ENCODE data around the gene BHLHE23. TPM values are rescaled to one million over a fixed set of nuclear protein-coding genes. Genes with fewer than 3 reads are reported as not detected.

Gene BHLHE23
- total RNA-seq, 2 donors from 2014 or later = 4.0 TPM; not detected in 1

DNA sequence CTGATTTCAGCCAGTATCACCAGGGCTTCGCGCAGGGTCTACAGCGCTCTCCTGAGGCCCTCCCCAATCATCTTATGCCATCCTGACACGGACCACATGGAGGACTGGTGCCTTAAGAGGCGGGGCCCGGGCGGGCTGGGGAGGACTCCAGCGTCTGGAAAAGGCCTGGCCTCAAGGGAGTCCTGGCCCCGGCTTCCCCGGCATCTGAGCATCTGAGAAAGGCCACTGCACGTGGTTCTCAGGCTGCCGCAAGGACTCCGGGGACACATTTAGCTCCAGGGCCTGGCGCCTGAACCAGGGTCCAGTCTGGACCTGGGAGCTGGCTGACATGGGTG is 21.4 kb downstream of the BHLHE23 start:
- intact Hi-C loops (cut with DNase I) = no loop called here

DNA sequence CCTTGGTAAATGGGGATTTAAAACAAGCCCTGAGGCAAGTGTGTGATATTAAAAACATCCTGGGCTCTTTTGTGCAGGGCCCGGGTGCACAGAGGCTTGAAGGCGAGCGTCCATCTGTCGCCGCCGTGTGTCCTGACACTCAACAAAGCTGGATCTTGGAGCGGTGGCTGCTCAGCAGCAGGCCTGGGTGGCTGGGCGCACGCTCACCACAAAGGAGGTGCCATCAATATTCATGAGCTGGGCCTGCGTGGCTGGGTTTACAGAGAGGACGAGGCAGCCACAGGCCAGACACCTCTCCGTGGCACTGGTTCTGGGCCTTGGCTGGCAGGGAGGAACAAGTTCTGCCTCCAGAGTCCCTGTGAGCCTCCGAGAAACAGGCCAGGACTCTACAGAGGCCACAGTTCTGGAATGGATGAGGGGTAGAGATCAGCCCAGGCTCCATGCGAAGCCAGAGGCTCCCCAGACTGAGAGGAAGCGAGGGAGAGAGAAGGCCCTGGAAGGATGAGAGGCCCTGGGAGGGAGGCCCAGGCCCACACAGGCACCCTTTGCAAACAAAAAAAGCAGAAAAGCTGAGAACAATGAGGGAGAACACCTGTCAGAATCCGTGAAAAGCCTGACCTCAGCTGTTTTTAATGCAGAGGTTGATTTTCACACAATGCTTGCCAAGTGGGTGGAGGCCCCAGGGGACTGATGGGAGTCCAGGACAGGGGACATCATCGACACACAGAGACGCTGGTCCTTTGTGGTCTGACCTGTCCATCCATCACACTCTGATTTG is 21.9 kb downstream of the BHLHE23 start:
- no peak for DNase-seq (ENCODE audit: low spot score)
- 71% methylated on average over 18 of the region's 18 CpGs for WGBS
- intact Hi-C loops (cut with DNase I) = no loop called here
- no peaks in the 10 kb centered on the region for H3K36me3 ChIP-seq
- peaks cover 19% of the 10 kb centered on the region for H3K27me3 ChIP-seq (replicated peaks; ENCODE audit: insufficient read depth)
- TF ChIP-seq, protein P1, sequence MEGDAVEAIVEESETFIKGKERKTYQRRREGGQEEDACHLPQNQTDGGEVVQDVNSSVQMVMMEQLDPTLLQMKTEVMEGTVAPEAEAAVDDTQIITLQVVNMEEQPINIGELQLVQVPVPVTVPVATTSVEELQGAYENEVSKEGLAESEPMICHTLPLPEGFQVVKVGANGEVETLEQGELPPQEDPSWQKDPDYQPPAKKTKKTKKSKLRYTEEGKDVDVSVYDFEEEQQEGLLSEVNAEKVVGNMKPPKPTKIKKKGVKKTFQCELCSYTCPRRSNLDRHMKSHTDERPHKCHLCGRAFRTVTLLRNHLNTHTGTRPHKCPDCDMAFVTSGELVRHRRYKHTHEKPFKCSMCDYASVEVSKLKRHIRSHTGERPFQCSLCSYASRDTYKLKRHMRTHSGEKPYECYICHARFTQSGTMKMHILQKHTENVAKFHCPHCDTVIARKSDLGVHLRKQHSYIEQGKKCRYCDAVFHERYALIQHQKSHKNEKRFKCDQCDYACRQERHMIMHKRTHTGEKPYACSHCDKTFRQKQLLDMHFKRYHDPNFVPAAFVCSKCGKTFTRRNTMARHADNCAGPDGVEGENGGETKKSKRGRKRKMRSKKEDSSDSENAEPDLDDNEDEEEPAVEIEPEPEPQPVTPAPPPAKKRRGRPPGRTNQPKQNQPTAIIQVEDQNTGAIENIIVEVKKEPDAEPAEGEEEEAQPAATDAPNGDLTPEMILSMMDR (IDR thresholded peaks at IDR 0.05) = no peak
- TF ChIP-seq POLR2AphosphoS5 (IDR thresholded peaks at IDR 0.05) (no peak), POLR2A (IDR thresholded peaks at IDR 0.05) (no peak)
- H3K4me3 ChIP-seq = no peak overlapping the region
- H3K4me1 ChIP-seq (replicated peaks) = no peaks in the 10 kb centered on the region
- no peaks in the 10 kb centered on the region for H3K9me3 ChIP-seq
- H3K27ac ChIP-seq = no peak overlapping the region

More for the DNA sequence above, 21.4 kb downstream of the BHLHE23 start:
- TF ChIP-seq, protein P1 (IDR thresholded peaks at IDR 0.05) = no peak
- TF ChIP-seq POLR2AphosphoS5 (IDR thresholded peaks at IDR 0.05) (no peak), POLR2A (IDR thresholded peaks at IDR 0.05) (no peak)
- H3K4me1 ChIP-seq (replicated peaks) = no peaks in the 10 kb centered on the region
- H3K27ac ChIP-seq = no peak overlapping the region
- WGBS = 63% methylated on average over 14 of the region's 14 CpGs
- no peak for DNase-seq (ENCODE audit: low spot score)
- H3K9me3 ChIP-seq = no peaks in the 10 kb centered on the region
- peaks cover 19% of the 10 kb centered on the region for H3K27me3 ChIP-seq (replicated peaks; ENCODE audit: insufficient read depth)
- no peaks in the 10 kb centered on the region for H3K36me3 ChIP-seq
- no peak overlapping the region for H3K4me3 ChIP-seq

DNA sequence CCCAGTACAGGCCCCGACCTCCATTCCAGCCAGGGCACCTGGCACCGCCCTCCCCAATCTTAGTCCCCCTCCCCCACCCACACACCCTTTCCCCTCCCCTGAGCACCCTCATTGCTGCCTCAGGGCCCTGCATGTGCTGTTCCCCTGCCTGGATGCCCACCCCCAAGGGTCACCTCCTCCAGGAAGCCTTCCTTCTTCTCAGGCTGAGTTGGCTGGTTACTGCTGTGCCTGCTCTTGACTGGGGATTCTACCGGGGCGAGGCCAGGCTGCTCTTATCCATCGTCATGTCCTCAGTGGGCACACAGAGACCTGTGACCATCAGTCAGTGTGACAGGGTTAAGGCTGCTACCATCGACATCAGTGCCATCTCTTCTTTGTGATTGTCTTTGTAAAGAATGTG is 23.6 kb downstream of the BHLHE23 start:
- no peak for TF ChIP-seq POLR2AphosphoS5 (IDR thresholded peaks at IDR 0.05)
- TF ChIP-seq POLR2A (IDR thresholded peaks at IDR 0.05) = no peak
- TF ChIP-seq, protein P1 (IDR thresholded peaks at IDR 0.05) = no peak
- peaks cover 22% of the 10 kb centered on the region for H3K27me3 ChIP-seq (replicated peaks; ENCODE audit: insufficient read depth)
- no peak overlapping the region for H3K4me3 ChIP-seq
- intact Hi-C loops (cut with DNase I) = no loop called here
- 84% methylated on average over 6 of the region's 6 CpGs for WGBS
- DNase-seq (ENCODE audit: low spot score) = no peak
- H3K36me3 ChIP-seq = no peaks in the 10 kb centered on the region
- no peak overlapping the region for H3K27ac ChIP-seq
- H3K4me1 ChIP-seq (replicated peaks) = no peaks in the 10 kb centered on the region
- no peaks in the 10 kb centered on the region for H3K9me3 ChIP-seq

DNA sequence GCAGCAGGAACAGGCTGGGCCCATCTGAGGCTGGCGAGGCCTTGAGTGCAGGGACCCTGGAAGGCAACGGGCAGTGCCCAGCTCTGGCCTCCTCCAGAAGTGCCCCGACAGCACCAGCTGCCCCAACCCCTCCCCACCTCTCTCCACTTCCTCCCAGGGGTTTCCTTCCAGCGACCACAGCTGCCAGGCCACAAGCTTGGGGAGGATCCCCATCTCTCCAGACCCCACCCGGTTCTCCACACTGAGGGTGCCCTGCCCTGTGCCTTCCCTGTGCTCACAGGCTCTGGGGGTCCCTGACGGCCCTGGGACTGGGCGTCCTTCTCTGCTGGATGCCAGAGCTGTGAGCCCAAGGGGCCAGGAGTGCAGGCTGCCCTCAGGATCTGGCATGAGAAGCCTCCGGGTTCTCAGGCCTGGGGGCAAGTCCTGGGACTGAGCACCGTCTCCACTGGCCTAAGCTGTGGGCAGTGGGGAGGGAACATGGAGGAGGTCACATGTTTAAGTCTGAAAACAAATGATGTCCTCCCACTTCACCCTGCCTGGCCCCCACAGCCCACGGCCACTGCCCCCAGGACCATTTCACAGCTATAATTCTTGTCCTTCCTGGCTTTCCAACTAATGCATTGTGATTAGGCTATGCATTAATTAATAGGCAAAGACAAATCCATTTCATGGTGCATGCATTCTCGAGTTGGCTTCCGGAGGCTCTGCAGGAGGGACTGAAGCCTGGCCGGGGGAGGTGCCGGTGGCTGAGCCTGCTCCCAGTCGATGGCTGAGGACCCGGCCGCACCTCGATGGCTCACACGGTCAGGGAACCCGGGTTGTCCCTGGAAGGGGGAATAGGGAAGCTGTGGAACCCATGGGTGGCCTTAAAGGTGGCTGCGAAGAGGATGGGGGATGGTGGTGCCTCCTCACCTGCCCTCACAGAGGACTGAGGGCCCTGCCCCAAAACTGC is 24.4 kb downstream of the BHLHE23 start:
- H3K27ac ChIP-seq = no peak overlapping the region
- H3K4me1 ChIP-seq (replicated peaks) = no peaks in the 10 kb centered on the region
- no peaks in the 10 kb centered on the region for H3K36me3 ChIP-seq
- no peak for DNase-seq (ENCODE audit: low spot score)
- no peak overlapping the region for H3K4me3 ChIP-seq
- H3K9me3 ChIP-seq = no peaks in the 10 kb centered on the region
- intact Hi-C loops (cut with DNase I) = no loop called here
- WGBS = 75% methylated on average over 19 of the region's 21 CpGs
- TF ChIP-seq POLR2A (IDR thresholded peaks at IDR 0.05) = no peak
- TF ChIP-seq, protein P1 (IDR thresholded peaks at IDR 0.05) = no peak
- no peak for TF ChIP-seq POLR2AphosphoS5 (IDR thresholded peaks at IDR 0.05)
- peaks cover 29% of the 10 kb centered on the region for H3K27me3 ChIP-seq (replicated peaks; ENCODE audit: insufficient read depth)

Measured in prostate gland (tissue), 2 donors.